ENCODE data around the gene ALG12. TPM values are rescaled to one million over a fixed set of nuclear protein-coding genes. Genes with fewer than 3 reads are reported as not detected.

The ALG12 gene
- total and polyA plus RNA-seq, 2 of the 13 experiments (the other 11 are each of a cell fraction or from before 2014, with no cell fraction given): 7.8 to 15.8 TPM

DNA sequence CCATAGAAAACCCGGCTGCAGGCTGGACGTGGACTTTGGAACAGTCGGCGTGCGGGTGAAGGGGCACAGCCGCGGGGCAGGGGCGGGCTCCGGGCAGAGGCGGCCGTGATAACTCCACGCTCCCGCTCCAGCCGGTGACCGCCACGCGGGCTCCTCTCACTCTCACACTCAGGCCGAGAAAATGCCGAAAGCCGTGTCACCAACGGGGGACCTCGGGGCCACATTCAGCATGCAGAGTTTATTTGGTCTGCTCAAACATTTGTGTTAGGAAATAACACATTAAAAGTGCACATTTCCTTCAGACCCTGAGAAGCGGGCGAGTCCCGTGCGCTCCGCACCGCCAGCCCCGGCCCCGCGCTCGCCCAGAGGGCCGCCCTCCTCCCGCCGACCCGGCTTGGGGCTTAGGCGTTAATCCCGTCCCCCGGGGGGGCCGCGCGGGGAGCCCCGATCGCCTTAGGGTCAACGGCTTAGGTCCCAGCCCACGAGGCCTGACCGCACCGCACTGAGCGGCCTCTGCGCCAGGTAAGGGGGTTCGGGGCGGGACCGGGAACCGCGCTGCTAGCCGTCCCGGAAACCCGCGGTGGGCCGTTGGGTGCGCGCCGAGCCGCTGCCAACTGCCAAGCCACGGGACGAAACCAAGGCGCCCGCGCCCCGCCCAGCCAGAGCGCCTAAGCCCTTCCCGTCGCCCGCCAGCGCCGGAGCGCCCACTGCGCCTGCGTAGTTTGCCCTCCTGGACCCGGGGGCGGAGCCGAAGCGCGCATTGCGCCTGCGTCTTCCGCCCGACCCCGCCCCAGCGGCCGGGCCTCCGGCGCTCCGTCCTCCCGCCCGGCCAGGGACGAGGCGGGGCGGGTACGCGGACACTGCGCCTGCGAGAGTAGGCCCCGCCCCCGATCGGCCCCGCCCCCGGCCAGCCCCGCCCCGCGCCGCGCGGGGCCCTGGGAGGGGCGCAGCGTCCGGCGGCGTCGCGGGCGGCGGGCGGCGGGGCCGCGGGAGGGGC is 65.0 kb downstream of the ALG12 start, which contains the start of gene ZBED4 (continued):
- TF ChIP-seq, protein P1, sequence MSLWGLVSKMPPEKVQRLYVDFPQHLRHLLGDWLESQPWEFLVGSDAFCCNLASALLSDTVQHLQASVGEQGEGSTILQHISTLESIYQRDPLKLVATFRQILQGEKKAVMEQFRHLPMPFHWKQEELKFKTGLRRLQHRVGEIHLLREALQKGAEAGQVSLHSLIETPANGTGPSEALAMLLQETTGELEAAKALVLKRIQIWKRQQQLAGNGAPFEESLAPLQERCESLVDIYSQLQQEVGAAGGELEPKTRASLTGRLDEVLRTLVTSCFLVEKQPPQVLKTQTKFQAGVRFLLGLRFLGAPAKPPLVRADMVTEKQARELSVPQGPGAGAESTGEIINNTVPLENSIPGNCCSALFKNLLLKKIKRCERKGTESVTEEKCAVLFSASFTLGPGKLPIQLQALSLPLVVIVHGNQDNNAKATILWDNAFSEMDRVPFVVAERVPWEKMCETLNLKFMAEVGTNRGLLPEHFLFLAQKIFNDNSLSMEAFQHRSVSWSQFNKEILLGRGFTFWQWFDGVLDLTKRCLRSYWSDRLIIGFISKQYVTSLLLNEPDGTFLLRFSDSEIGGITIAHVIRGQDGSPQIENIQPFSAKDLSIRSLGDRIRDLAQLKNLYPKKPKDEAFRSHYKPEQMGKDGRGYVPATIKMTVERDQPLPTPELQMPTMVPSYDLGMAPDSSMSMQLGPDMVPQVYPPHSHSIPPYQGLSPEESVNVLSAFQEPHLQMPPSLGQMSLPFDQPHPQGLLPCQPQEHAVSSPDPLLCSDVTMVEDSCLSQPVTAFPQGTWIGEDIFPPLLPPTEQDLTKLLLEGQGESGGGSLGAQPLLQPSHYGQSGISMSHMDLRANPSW (CRISPR knock-in tag; IDR thresholded peaks at IDR 0.05; ENCODE audit: borderline replicate concordance): no peak
- no peak for TF ChIP-seq PRMT3 (CRISPR knock-in tag; IDR thresholded peaks at IDR 0.05; ENCODE audit: borderline replicate concordance, low read depth)
- TF ChIP-seq, protein P2, sequence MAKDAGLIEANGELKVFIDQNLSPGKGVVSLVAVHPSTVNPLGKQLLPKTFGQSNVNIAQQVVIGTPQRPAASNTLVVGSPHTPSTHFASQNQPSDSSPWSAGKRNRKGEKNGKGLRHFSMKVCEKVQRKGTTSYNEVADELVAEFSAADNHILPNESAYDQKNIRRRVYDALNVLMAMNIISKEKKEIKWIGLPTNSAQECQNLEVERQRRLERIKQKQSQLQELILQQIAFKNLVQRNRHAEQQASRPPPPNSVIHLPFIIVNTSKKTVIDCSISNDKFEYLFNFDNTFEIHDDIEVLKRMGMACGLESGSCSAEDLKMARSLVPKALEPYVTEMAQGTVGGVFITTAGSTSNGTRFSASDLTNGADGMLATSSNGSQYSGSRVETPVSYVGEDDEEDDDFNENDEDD (CRISPR knock-in tag; IDR thresholded peaks at IDR 0.05; ENCODE audit: borderline replicate concordance): peak; percentile 21; the same call in 1 of the 2 replicates
- no peak for TF ChIP-seq TGIF2 (CRISPR knock-in tag; IDR thresholded peaks at IDR 0.05)
- TF ChIP-seq, protein P3, sequence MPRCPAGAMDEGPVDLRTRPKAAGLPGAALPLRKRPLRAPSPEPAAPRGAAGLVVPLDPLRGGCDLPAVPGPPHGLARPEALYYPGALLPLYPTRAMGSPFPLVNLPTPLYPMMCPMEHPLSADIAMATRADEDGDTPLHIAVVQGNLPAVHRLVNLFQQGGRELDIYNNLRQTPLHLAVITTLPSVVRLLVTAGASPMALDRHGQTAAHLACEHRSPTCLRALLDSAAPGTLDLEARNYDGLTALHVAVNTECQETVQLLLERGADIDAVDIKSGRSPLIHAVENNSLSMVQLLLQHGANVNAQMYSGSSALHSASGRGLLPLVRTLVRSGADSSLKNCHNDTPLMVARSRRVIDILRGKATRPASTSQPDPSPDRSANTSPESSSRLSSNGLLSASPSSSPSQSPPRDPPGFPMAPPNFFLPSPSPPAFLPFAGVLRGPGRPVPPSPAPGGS (CRISPR knock-in tag; IDR thresholded peaks at IDR 0.05): peak; percentile 85
- TF ChIP-seq, protein P4, sequence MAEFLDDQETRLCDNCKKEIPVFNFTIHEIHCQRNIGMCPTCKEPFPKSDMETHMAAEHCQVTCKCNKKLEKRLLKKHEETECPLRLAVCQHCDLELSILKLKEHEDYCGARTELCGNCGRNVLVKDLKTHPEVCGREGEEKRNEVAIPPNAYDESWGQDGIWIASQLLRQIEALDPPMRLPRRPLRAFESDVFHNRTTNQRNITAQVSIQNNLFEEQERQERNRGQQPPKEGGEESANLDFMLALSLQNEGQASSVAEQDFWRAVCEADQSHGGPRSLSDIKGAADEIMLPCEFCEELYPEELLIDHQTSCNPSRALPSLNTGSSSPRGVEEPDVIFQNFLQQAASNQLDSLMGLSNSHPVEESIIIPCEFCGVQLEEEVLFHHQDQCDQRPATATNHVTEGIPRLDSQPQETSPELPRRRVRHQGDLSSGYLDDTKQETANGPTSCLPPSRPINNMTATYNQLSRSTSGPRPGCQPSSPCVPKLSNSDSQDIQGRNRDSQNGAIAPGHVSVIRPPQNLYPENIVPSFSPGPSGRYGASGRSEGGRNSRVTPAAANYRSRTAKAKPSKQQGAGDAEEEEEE (CRISPR knock-in tag; IDR thresholded peaks at IDR 0.05; ENCODE audit: borderline replicate concordance): no peak
- TF ChIP-seq FIP1L1 (IDR thresholded peaks at IDR 0.05; ENCODE audit: borderline replicate concordance, insufficient read depth, low read depth, low read length): no peak
- TF ChIP-seq, protein P5, sequence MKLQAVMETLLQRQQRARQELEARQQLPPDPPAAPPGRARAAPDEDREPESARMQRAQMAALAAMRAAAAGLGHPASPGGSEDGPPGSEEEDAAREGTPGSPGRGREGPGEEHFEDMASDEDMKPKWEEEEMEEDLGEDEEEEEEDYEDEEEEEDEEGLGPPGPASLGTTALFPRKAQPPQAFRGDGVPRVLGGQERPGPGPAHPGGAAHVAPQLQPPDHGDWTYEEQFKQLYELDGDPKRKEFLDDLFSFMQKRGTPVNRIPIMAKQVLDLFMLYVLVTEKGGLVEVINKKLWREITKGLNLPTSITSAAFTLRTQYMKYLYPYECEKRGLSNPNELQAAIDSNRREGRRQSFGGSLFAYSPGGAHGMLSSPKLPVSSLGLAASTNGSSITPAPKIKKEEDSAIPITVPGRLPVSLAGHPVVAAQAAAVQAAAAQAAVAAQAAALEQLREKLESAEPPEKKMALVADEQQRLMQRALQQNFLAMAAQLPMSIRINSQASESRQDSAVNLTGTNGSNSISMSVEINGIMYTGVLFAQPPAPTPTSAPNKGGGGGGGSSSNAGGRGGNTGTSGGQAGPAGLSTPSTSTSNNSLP (IDR thresholded peaks at IDR 0.05; ENCODE audit: low read depth, low read length): no peak
- TF ChIP-seq ZNF569 (CRISPR knock-in tag; IDR thresholded peaks at IDR 0.05; ENCODE audit: borderline replicate concordance): no peak
- TF ChIP-seq HNRNPLL (IDR thresholded peaks at IDR 0.05; ENCODE audit: low read depth, low read length, poor library complexity, severe bottlenecking): peak; percentile 92
- TF ChIP-seq, protein P6, sequence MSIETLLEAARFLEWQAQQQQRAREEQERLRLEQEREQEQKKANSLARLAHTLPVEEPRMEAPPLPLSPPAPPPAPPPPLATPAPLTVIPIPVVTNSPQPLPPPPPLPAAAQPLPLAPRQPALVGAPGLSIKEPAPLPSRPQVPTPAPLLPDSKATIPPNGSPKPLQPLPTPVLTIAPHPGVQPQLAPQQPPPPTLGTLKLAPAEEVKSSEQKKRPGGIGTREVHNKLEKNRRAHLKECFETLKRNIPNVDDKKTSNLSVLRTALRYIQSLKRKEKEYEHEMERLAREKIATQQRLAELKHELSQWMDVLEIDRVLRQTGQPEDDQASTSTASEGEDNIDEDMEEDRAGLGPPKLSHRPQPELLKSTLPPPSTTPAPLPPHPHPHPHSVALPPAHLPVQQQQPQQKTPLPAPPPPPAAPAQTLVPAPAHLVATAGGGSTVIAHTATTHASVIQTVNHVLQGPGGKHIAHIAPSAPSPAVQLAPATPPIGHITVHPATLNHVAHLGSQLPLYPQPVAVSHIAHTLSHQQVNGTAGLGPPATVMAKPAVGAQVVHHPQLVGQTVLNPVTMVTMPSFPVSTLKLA (IDR thresholded peaks at IDR 0.05): no peak
- TF ChIP-seq HOXA7 (CRISPR knock-in tag; IDR thresholded peaks at IDR 0.05): no peak
- no peak for TF ChIP-seq SIN3B (IDR thresholded peaks at IDR 0.05; ENCODE audit: low read length)
- TF ChIP-seq, protein P7, sequence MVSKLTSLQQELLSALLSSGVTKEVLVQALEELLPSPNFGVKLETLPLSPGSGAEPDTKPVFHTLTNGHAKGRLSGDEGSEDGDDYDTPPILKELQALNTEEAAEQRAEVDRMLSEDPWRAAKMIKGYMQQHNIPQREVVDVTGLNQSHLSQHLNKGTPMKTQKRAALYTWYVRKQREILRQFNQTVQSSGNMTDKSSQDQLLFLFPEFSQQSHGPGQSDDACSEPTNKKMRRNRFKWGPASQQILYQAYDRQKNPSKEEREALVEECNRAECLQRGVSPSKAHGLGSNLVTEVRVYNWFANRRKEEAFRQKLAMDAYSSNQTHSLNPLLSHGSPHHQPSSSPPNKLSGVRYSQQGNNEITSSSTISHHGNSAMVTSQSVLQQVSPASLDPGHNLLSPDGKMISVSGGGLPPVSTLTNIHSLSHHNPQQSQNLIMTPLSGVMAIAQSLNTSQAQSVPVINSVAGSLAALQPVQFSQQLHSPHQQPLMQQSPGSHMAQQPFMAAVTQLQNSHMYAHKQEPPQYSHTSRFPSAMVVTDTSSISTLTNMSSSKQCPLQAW (CRISPR knock-in tag; IDR thresholded peaks at IDR 0.05): no peak; the same call in 1 of the 2 replicates
